Activated CD8-positive, alpha-beta memory T cell treated with anti-CD3 and anti-CD28 coated beads for 48 hours (primary cell): ENCODE data around the gene TLL2.

Experiments
- DNase-seq, 3 experiments: peaks; one replicate each; pipeline ENCODE4 v3.0.0-alpha.2; 2020; ENCODE audit warnings: low read depth in 2 of 3, low spot score in 2 of 3

The TLL2 gene

DNA sequence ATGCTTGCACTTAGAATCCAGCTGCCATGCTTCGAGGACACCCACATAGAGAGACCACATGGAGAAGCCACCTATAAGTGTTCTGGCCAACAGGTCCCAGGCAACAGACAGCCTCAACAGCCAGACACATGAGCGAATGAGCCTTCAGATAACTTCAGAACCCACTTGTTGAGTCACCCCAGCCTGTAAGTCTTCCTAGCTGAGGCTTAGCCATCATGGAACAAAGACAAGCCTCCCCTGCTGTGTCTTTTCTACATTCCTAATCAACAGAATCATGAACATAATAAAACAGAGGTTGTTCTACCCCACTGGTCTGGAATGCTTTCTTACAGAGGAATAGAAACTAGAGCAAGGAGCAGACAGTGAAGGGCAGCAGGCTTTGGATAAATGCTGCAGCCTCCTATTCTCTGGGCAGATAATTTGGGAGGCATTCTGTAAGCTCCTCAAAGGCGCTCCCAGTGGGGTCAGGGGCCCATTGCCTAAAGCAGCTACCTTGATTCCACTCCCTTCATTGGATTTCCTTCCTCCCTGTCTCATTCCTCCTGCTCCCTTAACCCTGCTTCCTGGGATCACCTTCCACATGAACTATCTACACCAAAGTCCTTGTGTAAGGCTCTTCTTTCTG lies 4.6 kb downstream of the TLL2 start:
- no peak for DNase-seq

DNA sequence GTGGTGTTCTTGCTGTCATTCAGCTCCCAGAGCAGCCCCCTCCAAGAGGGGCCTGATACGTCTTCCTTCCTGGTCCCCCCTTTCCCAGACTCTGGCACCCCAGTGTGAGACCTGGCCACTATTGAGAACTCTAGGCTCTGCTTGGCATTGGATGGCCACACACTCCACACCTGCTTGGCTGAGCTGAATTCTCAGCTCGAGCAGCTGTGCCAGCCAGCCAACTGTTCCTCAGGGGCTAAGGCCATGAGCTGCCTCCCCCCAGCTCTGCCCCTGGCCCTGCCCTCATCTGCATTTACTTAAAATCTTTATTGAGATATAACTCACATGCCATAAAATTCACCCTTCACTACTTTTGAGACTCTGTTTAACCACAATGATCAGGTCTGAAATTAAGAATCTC lies 6.7 kb downstream of the TLL2 start:
- DNase-seq: no peak

DNA sequence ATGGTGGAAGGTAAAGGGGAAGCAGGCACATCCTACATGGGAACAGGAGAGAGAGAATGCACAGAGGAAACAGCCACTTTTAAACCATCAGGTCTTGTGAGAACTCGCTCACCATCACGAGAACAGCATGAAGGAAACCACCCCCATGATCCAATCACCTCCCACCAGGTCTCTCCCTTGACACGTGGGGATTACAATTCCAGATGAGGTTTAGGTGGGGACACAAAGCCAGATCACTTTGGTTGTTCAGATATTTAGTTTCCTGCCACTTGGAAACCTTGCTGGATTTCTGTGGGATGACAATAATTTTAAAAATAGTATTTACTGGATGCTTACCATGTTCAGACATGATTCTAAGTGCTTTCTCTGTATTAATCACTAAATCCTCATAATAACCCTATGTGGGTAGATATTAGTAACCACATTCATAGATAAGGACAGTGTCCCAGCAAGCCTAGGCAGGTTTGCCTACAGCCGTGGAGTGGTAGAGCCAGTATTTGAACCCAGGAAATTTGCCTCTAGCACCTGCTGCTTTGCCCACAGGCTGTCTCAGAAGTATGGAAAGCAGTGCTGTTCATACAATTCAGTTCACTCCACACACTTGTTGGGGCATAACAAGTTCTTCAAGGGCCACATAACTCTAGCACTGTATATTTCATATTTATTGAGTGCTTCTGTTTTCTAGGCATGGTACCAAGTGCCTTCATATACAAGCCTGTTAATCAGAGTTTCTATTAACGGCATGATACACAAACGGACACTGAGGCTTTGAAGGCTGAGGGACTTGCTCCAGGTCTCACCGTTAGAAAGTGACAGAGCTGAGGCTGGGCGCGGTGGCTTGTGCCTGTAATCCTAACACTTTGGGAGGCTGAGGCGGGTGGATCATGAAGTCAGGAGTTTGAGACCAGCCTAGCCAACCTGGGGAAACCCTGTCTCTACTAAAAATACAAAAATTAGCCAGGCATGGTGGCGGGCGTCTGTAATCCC lies 8.3 kb downstream of the TLL2 start:
- no peak for DNase-seq

DNA sequence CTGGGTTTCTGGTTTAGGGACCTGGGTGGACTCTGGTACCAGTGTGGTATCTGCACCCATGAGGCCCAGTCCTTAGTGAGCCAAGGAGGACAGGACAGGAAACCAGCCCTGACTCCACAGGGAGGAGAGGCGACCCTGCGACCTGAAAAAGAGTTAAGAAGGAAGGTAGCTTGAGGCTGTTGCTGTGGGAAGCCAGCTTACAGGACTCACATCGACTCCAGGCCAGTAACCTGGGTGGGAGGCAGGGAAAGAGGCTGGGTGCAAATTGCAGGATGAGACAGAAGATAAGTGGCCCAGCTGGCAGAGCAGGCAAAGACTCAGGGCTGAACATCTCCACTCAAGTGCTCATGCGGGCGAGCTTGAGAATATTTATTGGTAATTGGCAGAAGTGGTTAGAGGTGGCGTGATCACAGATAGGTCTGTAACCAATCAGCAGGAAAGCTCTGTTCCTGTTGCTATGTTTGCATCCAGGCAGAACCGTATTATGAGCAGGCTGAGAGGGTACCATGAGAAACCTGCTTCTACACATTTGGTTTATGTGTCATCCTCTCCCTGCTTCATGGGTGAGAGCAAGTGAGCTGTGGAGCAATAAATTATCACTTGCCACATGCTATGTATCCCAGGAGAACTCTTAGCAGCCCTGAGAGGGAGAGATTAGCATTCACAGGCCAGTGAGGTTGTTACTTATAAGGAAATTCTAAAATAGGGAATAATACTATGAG lies 11.0 kb downstream of the TLL2 start:
- no peak for DNase-seq

DNA sequence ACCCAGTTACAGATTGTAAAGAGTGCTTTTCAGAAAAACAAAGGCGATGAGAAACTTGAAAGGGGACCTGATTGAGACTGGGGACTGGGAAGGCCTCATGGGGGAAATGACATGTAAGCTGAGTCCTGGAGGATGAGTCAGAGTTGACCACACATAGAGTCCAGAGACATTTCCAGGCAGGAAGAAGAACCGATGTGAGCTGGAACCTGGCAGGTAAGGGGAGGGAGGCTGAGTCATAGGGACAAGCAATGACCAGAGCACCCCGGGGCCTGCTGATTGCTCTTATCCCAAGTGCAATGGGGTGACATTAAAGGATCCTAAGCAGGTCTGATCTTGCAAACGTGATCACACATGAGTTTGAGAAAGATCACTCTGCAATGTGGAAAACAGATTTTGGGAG lies 11.7 kb downstream of the TLL2 start:
- DNase-seq: no peak

DNA sequence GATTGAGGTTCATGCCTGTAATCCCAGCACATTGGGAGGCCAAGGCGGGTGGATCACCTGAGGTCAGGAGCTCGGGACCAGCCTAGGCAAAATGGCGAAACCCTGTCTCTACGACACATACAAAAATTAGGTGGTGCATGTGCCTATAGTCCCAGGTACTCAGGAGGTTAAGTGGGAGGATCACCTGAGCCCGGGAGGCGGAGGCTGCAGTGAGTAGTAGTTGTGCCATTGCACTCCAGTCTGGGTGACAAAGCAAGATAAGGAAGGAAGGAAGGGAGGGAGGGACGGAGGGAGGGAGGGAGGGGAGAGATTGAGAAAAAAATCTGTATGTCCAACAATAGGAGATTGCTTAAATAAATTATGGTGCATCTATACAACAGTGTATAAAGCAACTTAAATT lies 13.2 kb downstream of the TLL2 start:
- no peak for DNase-seq

DNA sequence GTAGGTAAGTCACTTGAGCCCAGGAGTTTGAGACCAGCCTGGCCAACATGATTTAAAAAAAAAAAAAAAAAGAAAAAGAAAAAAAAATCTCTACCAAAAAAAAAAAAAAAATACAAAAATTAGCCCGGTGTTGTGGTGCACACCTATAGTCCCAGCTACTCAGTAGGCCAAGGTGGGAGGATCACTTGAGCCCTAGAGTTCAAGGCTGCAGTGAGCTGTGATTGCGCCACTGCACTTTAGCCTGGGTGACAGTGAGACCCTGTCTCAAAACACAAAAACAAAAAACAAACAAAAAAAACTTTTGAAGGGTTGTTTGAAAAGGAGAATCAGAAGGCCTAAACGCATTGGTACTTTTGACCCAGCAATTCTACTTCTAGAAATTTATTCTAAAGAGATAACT lies 13.7 kb downstream of the TLL2 start:
- DNase-seq: no peak

DNA sequence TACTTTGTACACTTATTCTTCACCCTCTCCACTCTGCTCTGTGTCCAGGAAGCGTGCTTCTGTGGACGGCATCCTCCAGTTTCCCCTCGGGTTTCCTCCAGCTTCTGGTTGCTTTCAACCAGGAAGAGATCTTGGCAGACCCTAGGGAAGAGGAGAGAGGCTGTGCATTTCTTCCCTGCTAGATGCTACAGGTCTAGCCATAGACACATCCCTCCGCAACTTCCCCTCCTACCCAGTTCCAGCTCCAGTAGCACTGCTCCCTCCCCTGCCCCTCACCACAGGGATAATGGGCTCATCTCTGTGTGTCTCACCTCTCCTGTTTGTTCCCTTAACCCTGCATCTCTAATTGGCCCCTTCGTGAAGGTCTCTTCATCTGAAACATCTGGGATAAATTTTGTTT lies 16.3 kb downstream of the TLL2 start:
- no peak for DNase-seq

DNA sequence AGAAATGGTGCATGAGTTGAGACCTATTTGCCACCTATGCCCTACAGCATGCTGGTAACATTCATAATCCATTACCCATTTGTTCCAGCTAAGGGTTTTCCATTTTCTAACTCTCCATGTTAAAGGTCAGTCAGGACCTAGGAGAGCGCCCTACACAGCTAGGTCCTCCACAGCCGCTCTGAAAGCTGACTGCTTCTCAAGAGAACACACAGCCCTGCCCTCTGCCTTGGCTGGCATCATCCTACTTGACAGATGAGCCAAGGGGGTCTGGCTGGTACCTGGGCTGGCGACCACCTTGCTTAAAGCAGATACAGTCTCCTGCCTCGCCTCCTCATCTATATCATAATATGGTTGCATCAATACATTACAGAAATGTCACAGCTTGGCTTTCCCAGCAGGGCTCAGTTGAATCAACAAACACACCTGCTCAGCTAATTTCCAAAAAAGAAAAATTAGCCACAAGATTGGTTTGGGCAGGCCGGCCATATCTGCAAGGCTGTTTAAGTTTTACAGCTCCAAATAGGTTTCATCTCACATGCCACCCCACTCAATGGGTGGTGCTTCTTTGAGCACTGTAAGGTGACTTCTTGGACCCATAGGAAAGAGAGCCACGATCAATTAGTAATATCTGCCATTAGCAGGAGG lies 17.3 kb downstream of the TLL2 start:
- DNase-seq: no peak

DNA sequence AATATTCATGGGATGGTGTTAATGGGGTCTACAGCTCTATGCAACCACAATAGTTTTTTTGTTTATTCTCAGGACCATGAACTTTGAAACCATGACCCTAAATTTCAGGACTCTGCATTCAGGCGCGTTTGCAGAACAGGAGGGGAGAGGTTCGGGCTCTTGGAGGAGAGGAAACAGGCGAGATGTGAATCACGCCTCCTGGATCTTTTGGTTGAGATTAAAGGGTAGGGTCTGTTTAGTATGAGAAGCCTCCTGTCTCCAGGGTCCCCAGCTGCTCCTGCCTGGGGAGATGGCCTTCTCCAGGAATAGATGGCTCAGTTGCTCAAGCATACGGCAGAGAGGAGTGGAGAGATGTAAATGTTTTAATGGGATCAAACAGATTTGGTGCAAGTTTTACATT lies 18.2 kb downstream of the TLL2 start:
- no peak for DNase-seq

DNA sequence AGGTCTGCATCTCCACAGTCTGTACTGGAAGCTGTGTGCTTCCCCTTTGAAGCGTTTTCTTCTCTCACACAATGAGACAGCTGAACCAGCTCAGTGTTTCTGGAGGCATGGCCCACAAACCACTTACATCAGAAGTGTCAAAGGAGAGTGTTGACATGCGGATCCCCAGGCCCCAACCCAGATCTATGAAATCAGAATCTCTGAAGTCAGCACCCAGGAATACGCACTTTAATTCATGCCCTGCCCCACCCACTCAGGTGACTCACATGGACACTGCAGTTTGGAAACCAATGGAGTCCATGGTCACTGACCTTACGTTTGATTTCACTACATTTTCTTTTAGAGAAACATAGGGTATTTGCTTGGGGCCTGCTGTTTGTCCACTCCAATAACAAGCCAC lies 19.0 kb downstream of the TLL2 start:
- no peak for DNase-seq

DNA sequence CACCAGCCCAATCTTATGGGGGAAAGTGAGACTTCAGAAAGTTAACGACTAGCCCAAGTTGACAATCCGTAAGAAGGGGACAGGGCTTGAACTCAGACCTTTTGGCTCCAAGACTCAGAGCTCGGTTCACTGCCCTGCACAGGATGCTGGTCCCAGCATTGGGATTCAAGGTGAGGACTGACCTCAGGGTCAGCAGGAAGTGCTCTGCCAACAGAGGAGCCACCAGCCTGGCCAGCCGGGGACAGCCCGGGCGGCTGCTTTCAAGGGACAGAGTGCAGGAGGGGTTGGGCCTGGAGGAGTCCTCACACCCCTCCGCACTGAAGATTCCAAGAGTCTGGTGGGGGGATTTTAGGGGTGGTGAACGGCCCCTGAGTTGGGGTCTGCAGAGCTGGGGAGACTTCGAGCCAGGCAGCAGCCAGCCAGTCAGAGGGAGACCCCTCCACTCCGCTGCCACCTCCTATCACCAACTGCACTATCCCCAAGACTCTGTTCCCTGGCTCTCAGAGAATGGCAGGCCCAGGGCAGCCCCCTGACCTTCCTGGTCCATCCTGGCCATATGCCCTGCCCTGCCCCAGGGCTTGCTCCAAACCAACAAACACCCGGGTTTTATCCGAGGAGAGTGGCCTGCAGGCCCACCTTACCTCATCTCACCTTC lies 19.7 kb downstream of the TLL2 start:
- DNase-seq: no peak

DNA sequence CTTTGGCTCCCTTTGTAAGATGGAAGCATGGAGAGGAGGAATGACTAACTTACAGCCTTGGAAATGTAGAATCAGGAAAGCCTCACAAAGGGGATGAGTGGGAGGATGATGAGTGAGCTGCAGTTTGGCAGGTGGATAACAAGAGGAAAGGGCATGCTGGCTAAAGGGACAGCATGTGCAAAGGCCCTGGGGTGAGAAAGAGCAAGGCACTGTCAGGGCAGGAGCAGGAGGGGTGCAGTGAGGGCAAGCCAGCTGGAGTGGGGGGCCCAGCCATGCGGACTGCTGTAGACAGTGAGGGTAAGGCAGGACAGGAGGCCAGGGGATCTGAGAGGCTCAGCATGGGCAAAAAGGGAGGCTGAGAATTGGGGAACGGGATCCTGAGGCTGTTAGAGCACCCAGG lies 20.5 kb downstream of the TLL2 start:
- no peak for DNase-seq

DNA sequence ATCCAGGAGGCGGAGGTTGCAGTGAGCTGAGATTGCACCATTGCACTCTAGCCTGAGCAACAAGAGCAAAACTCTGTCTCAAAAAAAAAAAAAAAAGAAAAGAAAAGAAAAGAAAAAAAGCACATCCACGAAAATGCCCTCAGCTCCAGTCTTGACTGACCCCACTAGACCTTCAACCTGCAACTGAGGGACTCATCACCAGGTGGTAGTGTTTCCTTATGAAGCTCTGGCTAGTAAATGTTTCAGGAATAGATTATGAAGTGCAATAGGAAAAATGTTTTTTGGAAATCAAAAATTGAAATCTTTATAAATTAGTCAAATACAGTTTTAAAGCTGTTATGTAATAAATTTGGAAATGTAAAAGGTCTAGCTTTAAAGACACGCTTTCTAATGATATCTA lies 22.4 kb downstream of the TLL2 start:
- no peak for DNase-seq

DNA sequence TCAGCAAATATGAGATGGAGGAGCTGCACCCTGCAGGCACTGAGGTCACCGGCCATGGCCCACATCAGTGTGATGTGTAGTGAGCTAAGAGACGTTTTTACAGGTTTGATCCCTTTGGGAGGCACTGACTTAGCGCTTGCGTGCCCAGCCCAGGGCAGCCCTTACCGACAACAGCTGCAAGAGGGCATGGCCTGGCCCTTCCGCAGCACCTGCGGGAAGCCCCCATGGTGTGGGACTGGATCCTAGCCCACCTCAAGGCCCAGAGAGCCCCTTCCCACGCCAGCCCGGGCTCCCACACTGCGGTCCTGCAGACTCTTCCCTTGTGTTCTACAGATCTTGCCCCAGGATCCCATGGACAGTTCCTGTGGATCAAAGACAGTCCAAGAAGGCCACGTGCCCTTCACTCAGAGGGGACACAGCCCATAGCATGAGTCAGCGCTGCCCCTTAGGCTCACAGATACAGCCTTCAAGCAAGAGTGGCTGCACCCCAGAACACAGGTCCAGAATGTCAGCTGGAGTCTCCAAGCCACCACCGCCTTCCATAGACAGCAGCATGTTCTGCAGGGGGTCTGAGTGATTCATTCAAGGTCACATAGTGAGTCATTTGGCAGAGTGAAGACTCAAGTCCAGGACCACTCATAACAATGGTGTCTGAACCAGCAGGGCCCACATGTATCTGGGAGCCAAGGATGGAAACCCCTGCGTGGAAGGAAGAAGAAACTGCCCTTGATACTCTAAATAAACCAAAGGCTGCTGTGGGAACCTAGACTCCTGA lies 25.4 kb downstream of the TLL2 start:
- no peak for DNase-seq

DNA sequence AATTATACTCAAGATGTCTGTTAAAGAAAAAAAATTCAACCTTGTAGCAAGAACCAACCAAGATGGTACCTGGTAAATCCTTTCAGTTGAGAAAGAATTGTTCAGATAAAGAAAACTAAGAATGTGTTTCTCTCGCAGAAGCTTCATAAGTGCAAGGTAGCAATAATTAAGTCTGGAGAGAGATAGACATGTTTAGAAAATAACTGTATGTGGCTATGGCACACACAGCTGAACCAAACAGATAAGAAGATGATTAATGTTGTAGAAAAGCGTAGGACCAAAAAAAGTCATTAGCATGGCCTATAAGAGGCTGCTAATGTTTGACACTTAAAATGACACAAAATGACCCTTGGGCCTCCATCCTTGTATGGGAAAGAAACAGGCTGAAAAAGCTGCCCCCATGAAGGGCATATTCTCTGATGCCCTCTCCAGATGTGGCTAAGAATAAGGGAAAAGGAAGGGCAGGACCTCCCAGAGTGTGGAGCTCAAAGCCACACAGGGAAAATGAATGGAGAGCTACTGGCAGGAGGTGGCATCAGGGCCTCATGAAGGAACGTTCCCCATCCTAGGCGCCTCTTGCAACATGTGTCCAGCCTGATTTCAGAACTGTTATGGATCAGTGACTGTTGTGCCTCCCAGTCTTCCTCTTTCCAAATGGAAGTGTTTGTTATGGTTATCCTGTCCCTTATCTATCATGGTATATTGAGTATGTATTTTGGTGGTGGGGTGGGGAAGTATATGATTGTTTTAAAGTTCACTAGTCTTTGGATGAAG lies 30.7 kb downstream of the TLL2 start:
- DNase-seq: no peak

DNA sequence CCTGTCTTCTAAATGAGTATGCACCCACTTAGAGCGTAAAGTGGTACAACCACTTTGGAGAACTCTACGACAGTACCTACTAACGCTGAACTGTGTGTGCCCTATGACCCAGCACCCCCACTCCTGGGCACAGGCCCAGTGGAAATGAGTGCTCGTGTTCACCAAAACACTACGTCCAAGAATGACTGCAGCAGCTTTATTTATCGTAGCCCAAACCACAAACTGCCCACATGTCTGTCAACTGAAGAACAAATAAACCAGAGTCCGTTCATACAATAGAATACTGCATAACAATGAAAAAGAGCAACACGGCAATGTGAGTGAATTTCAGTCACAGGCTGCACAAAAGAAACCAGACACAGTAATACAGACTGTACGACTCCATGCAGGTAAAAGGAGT lies 35.4 kb downstream of the TLL2 start:
- DNase-seq: no peak

DNA sequence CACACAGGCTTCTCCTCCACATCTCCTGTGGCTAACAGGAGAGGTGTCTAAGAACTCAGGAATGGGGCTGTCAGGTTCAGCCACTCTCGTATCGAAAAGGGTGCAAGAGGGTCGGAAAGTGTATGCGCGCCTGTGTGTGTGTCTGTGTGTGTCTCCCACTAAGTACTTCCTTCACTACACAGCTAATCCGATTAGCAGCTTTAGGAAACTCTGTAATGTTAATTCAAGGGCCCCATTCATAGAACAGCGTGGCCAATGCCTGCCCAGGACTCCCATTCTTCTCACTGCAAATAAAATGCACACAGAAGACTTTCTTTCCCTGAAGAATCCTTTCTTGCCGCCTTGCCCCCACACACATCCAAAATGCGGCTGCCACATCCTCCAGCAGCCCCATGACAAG lies 39.9 kb downstream of the TLL2 start:
- no peak for DNase-seq

DNA sequence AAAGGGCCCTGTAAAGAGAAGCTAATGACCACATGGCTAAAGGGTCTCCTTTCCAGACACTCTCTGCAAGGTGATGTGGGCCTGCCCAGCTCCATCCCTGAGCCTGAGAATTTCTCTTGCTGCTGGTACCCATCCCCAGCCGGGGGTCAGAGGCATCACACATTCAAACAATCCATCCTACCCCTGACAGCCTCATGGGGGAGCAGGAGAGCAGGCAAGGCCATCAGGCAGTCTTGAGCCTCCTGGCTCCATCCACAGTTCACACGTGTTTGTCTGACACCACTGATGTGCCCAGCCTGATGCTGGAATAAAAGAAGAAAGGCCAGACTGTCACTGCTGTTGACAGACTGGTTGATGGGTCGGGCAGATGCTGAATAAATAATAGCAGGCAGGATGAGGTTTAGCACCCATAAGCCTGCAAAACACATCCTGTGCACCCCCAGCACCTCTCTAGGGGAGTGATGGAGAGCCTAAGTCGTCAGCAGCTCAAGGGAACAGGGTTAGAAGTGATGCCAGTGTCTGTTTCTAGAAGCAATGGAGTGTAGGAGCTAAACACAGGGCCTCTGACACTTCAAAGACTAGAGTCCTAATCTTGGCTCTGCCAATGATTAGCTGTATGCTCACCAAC lies 43.5 kb downstream of the TLL2 start:
- DNase-seq: peak in 1 of 3 experiments; percentile 4
